Spinal cord (tissue), 10 donors: Measurements from ENCODE around the gene CTDP1. TPM values are rescaled to one million over a fixed set of nuclear protein-coding genes. Genes with fewer than 3 reads are reported as not detected.
A peak's percentile ranks its signal among the peaks of the same experiment; 100 is the strongest.

Experiments used
- DNase-seq, 6 donors: peaks; one replicate each; pipeline versions ENCODE4 v3.0.0 to v3.0.0-alpha.2; 2013 to 2015; ENCODE audit warnings: low spot score in 6 of 6, low read depth in 4 of 6
- H3K27ac ChIP-seq: one replicate; pipeline ENCODE4 v1.5.1; 2013; ENCODE audit warnings: low read depth, low read length, control low read depth
- H3K27me3 ChIP-seq: one replicate; pipeline ENCODE4 v1.6.1; 2013; ENCODE audit warnings: low read length; ENCODE audit not compliant: control insufficient read depth, insufficient read depth
- H3K36me3 ChIP-seq: one replicate; pipeline ENCODE4 v1.6.1; 2013; ENCODE audit warnings: low read length; ENCODE audit not compliant: control insufficient read depth, insufficient read depth
- H3K4me1 ChIP-seq: one replicate; pipeline ENCODE4 v1.6.1; 2013; ENCODE audit warnings: low read length; ENCODE audit not compliant: control insufficient read depth, insufficient read depth
- H3K4me3 ChIP-seq: one replicate; pipeline ENCODE4 v1.5.1; 2013; ENCODE audit warnings: low read depth, low read length, control low read depth
- H3K9me3 ChIP-seq: one replicate; pipeline ENCODE4 v1.6.1; 2013; ENCODE audit warnings: low read length; ENCODE audit not compliant: control insufficient read depth, insufficient read depth
- WGBS: methylation state at CpG from one replicate; pipeline ENCODE4 v1.1.5; 2013; ENCODE audit warnings: missing lambda C conversion rate; ENCODE audit not compliant: insufficient coverage; 5-methylcytosine and 5-hydroxymethylcytosine counted together
- polyA plus RNA-seq, 2 donors: library from polyadenylated mRNA; unstranded; fragments of 120-200 nt; gene quantifications; one replicate each; pipeline ENCODE4 v1.2.1, GENCODE V29; 2013; ENCODE audit not compliant: insufficient read length in 2 of 2
- total RNA-seq, 2 donors: library from RNA; depleted of rRNA in 1 of 2; stranded (reverse); fragments of 120-200 nt in 1 of 2; fragments of >200 nt in 1 of 2; gene quantifications; one replicate each; pipeline versions ENCODE4 v1.2.3 to v1.2.4, GENCODE V29; 2013 to 2014
- donor health status: healthy.

The CTDP1 gene
- total and polyA plus RNA-seq, 4 donors = 11.3 to 16.2 (median 14.4) TPM

DNA sequence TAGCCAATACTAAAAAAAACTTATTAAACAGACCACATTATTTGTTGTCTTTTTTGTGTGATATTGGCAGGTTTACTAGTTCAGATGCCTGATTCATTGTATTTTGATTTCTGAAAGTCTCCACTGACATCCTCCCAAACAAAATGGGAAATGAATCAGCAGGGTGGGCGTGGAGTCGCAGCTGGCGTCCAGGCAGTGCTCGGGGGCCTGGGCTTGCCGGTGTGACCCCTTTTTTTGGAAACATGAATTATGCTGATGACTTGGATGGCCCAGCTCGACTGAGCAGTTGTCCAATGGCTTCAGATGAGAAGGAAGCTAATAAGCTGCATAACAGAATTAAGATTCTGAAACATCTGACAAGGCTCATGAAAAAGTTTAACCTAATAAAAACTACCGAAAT, 116.4 kb downstream of the CTDP1 start:
- H3K4me3 ChIP-seq = no peak overlapping the region
- peaks cover 39% of the 10 kb centered on the region for H3K27me3 ChIP-seq
- H3K9me3 ChIP-seq = no peaks in the 10 kb centered on the region
- peaks cover 38% of the 10 kb centered on the region for H3K4me1 ChIP-seq
- H3K27ac ChIP-seq = no peak overlapping the region
- no CpG with 5 or more reads among the region's 7 CpGs for WGBS
- peaks cover 3% of the 10 kb centered on the region for H3K36me3 ChIP-seq
- no peak for DNase-seq

DNA sequence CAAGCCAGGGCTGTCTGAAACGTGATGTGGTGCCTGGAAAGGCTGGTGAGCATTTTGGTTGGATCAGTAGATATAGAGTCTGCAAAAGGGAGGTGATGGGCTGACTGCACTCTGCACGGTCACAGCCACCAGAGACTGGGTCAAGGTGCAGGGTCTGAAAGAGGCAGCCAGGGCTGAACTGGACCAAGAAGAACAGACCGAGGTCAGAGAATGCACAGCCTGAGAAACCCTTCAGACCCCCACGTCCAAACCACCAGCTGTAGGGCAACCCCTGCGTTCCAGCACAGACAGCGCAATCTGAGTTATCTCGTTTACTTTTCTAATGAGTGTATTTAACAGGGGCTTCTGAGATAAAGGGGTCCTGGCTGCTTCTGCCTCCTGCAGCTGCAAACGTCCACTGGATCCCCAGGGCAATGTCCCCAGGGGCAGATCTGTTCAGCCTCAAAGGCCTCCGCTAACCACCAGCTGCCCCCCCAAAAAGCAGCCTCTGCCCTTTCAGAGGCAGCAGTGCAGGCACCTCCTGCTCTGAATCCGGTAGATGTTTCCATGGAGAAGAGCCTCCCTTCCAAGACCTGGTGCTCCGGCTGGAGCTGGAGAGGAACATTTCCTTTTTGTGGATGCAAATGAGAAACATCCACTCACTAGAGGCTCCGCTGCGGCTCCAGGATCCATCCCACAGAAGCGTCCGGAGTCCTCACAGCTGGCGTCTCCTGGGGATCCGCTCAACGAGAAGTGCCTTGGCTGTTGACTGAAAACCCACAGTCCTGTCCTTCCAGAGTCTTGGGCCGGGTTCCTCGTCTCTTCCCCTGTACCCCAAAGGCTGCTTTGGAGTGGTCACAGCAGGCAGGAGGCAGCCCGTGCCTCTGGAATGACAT, 117.2 kb downstream of the CTDP1 start:
- Histone ChIP-seq H3K27ac (no peak overlapping the region), H3K36me3 (peaks cover 3% of the 10 kb centered on the region), H3K4me3 (no peak overlapping the region), H3K27me3 (peaks cover 39% of the 10 kb centered on the region), H3K9me3 (no peaks in the 10 kb centered on the region), H3K4me1 (peaks cover 32% of the 10 kb centered on the region)
- WGBS = 35% methylated on average over 20 of the region's 21 CpGs
- peak in 2 of 6 donors; percentile 22 to 25 for DNase-seq

DNA sequence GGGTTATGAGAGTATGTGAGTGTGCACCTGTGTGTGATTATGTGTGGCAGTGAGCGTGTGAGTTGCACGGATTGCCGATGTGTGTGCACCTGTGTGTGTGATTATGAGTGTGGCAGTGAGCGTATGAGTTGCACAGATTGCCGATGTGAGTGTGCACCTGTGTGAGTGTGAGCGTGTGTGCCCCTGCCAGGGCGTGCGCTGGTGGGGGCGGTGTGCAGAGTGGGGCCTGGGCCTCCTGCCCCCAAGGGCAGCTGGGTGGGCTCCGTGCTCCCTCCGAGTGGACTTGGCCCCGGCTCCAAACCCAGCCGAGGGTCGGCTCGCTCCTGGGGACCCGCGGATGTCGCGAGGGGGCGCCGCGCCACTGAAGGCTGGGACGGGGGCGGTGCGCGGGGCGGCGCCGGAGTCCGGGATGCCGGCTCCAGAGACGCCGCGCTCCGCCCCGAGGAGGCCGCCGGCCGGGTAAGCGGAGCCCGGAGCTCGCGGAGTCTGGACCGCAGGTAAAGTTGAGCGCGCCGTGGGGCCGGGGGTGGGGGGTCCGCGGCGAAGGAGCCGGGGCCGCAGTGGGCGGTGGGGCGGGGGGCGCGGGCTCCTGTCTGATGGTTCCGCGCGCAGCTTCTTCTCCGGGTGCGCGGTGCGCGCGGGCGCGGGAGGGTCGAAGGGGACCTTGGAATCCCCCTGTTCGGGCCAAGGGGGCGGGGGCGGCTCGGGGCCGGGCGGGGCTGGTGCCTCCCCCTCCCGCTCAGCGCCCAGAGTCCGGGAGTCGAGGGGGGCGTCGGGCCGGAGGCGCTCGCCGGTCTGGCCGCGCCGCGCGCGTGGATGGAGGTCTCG, 118.1 kb downstream of the CTDP1 start, which contains the start of gene KCNG2:
Gene KCNG2, plus strand, starts transcription at position 421 of the 828 bp plus-strand sequence. CDS start 65,730 bp downstream, outside the sequence.
- 4% methylated on average over 80 of the region's 92 CpGs for WGBS
- H3K4me1 ChIP-seq = peaks cover 23% of the 10 kb centered on the region
- H3K27me3 ChIP-seq = peaks cover 39% of the 10 kb centered on the region
- H3K9me3 ChIP-seq = no peaks in the 10 kb centered on the region
- peak in 2 of 6 donors; percentile 59 to 75 for DNase-seq
- peaks cover 3% of the 10 kb centered on the region for H3K36me3 ChIP-seq
- no peak within 1 kb of the TSS for H3K27ac ChIP-seq
- no peak within 1 kb of the TSS for H3K4me3 ChIP-seq

DNA sequence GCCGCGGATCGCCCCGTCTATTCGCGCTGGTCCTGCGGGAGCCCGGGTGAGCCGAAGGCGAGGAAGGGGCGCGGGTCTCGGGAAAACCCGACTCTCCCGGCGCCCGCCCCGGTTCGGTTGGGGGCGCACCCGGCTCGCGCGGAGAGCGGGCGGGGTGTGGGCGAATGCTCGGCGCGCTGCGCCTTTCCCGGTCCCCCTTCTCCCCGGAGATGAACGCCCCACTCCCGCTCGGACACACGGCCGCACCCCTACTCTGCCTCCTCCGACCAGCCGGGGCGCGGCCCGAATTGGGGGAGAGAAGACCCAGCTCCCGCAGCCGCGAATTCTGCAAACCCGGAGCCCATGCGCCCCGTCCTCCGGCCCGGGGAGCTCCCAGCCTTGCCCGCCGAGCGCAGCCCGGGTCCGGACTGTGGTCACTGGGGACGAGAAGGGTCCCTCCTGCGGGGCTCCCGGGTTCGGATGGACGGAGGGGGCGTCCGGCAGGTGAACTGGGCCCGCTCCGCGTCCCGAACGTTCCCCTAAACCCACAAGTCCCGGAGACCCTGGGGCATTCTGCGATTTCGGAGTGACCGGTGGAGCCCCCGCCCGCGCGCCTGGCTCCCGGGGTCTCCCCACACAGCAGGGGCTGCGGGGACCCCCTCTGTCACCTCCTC, 118.9 kb downstream of the CTDP1 start:
- Histone ChIP-seq H3K4me3 (no peak overlapping the region), H3K27me3 (peaks cover 39% of the 10 kb centered on the region), H3K27ac (no peak overlapping the region), H3K36me3 (peaks cover 3% of the 10 kb centered on the region), H3K4me1 (peaks cover 23% of the 10 kb centered on the region), H3K9me3 (no peaks in the 10 kb centered on the region)
- WGBS = under 1% methylated on average over 78 of the region's 78 CpGs
- peak in 1 of 6 donors; percentile 23 for DNase-seq

DNA sequence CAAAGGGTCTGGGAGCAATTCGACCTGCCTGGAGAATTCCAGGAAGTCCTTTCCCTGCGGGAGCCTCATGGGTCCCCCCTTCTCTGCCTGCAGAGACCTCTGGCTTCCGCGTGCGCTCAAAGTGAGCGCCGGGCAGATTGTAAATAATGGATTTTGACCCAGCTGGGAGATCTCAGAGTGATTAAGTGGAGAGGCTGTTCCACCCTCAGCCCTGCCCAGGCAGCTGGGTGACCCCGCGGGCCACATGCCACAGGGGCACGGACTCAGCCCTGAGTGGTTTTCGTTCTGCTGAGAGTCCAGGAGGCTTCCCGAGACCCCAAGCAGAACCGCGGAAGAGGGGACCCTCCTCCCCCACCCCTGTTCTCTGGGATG, 119.4 kb downstream of the CTDP1 start:
- peaks cover 3% of the 10 kb centered on the region for H3K36me3 ChIP-seq
- no peak for DNase-seq
- H3K4me3 ChIP-seq = no peak overlapping the region
- peaks cover 39% of the 10 kb centered on the region for H3K27me3 ChIP-seq
- 6% methylated on average over 10 of the region's 14 CpGs for WGBS
- no peak overlapping the region for H3K27ac ChIP-seq
- H3K9me3 ChIP-seq = no peaks in the 10 kb centered on the region
- peaks cover 23% of the 10 kb centered on the region for H3K4me1 ChIP-seq

DNA sequence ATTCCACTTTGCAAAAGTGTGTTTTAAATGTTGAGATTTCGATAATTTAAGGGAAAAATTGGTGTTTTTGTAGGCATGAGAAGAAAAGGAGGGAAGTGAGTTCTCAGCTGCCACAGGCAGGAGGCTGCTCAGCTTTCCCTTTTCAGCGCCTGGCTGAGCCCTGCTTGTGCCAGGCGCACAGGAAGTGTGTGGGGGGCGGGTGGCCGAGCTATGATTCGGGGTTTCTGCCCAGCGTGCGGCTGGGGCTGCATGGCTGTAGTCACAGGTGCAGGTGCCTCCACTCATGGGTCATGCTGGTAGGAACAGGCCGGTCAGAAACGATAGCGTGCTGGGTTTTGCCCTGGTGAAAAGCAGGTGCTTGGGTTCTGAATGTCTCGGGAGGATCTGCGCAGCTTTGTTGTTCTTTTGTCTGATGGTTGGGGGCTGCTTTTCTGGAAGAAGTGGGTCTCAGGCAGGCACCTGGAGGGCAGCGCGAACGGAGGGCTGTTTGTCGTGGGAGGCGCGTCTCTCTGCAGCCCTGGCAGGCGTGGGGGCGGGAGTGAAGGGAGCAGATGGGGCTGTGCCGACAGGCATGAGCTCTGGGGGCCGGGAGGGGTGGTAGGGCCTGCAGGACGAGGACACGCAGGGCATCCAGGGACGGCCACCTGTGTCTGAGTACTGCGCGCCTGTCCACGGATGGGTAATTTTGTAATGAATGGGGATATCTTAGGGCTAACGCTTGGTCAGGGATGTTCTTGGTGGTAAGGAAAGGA, 120.2 kb downstream of the CTDP1 start:
- no peak for DNase-seq
- Histone ChIP-seq H3K27me3 (peaks cover 39% of the 10 kb centered on the region), H3K36me3 (peaks cover 3% of the 10 kb centered on the region), H3K4me3 (no peak overlapping the region), H3K27ac (no peak overlapping the region), H3K9me3 (no peaks in the 10 kb centered on the region), H3K4me1 (peaks cover 23% of the 10 kb centered on the region)
- 80% methylated on average over 30 of the region's 30 CpGs for WGBS

DNA sequence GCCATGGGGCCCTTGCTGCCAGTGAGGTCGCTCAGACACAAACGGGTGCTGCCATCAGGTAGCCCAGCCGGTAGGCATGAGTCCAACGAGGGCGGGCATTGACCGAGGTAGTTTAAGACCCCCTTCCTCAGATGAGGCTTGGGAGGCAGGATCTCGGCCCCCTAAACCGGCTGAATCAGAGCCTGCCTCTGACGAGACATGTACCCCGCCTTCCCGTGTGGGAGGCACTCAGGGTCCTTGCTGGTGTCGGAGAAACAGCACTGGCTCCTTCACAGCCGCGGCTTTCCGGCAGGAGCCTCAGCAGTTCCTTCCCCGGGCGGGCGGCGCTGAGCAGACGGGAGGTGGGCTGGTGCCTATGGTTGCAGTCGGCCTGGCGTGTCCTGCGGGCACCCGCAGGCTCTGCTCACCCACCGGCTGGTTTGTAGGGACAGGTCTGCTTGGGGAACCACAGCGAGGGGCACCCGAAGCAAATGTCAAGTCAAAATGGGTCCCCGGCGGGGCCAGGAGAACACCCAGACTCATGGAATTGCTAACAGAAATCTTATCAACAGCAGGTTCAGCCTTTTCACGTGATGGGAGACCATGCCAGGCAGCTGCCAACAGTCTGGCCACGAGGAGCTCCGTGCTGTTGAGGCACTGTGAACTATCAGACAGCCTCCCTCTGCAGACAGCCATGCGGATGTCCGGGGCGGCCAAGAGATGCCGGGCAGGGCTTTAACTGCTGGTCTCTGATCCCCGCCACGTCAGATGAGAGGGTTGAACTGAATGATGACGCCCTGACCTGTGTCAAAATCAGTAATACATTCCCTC, 121.0 kb downstream of the CTDP1 start:
- peaks cover 3% of the 10 kb centered on the region for H3K36me3 ChIP-seq
- H3K4me1 ChIP-seq = peaks cover 23% of the 10 kb centered on the region
- H3K27ac ChIP-seq = no peak overlapping the region
- H3K4me3 ChIP-seq = no peak overlapping the region
- no peak for DNase-seq
- H3K9me3 ChIP-seq = no peaks in the 10 kb centered on the region
- H3K27me3 ChIP-seq = peaks cover 39% of the 10 kb centered on the region
- WGBS = 89% methylated on average over 36 of the region's 39 CpGs

DNA sequence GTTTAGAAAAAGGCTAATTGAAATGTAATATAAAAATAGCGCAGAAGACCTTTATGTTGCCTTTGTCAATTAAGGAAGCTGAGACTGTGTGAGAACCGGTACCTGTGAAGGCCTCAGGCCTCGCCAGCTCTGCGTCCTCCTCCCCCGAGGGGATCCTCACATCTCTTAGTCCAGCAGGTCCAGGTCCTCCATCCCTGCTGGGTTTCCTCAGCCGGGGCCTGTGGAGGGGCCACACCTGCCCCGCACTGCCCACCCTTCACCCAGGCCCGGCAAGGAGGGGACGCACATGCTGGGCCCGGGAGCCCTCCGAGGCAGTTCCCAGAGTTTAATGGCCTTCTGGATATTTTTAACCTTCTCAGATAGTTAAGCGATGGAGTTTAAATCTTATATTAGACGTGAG, 121.6 kb downstream of the CTDP1 start:
- H3K27ac ChIP-seq = no peak overlapping the region
- H3K4me1 ChIP-seq = peaks cover 23% of the 10 kb centered on the region
- DNase-seq = no peak
- 93% methylated on average over 10 of the region's 13 CpGs for WGBS
- H3K27me3 ChIP-seq = peaks cover 39% of the 10 kb centered on the region
- peaks cover 3% of the 10 kb centered on the region for H3K36me3 ChIP-seq
- H3K9me3 ChIP-seq = no peaks in the 10 kb centered on the region
- H3K4me3 ChIP-seq = no peak overlapping the region
